ENCODE data around the gene MMAB.

GRCh38 chr12:109513977-109514376, 59.3 kb downstream of the MMAB start:
- TF ChIP-seq RXRA (IDR thresholded peaks at IDR 0.05) = no peak
- no peak for TF ChIP-seq CTCF (IDR thresholded peaks at IDR 0.05; ENCODE audit: low read depth, low read length, missing input control)
- TF ChIP-seq TAF1 (conservative IDR thresholded peaks at IDR 0.05) = no peak
- no peak for TF ChIP-seq REST (IDR thresholded peaks at IDR 0.05)
- no peak for TF ChIP-seq NR2F2 (IDR thresholded peaks at IDR 0.05)
- TF ChIP-seq RAD21 (IDR thresholded peaks at IDR 0.05) = no peak
- no peak for TF ChIP-seq FOXA1 (IDR thresholded peaks at IDR 0.05)
- no peak for TF ChIP-seq EGR1 (IDR thresholded peaks at IDR 0.05; ENCODE audit: low read depth in 2 of 2)
